ENCODE results near the gene USP43.

The USP43 gene

DNA sequence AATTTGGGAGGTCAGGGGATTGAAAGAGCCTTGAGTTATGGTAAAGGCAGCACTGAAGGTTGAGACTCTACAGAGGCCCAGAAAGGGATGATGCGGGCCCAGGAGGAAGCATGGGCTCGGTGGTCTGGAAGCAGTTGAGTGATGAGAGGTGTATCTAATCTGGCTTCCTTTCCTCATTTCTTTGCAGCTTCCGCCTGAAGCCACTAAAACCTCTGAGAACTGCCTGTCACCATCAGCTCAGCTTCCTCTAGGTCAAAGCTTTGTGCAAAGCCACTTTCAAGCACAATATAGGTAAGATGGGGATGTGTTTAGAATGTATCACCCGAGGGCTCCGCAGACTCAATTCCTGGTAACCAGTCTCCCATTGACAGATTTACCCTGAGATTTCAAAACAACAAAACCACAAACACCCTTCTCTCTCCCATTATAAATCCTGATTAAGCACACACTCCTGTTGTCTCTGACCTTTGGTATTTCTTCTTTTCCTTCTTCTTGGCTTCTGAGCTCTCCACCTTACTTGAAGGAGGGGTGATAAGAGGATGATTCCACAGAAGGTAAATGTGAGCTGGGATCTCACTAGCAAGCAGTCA, 21.2 kb downstream of the USP43 start:
- peak; percentile 3 for DNase-seq

DNA sequence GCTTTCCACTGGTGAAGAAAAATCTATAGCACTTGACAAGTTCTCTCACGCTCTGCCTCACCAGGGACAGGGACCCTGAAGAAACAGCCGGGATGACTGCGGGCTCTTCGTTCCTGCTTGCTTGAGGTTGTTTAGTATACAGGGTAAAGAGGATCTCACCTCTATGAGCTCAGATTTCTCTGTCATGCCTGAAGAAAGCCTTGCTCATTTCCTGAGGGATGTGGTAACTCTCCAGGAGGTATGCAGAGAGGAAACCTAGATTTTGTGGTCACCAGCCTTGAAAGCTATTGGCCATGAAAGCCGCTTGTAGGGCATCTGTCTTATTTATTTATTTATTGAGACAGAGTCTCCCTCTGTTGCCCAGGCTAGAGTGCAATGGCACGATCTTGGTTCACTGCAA, 23.2 kb downstream of the USP43 start:
- no peak for DNase-seq

DNA sequence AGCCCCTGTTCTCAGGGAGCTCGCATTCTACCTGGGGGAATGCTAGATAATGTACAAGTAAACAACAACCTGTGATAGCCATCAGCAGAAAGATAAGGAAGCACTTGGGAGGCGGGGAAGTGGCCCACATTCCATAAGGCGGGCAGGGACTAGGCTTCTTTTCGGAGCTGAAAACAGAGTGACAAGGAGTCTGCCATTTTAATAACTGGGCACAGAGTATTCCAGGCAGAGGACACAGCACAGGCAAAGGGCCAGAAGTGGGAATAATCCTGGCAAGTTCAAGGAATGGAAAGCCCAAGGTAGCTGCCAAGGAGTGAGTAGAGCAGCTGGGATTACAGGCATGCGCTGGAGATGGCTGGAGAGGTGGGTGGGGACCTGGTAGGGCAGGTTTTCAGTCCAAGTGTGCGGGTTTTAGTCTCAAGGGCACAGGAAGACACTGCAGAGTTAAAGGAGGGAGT, 24.3 kb downstream of the USP43 start:
- DNase-seq = no peak

DNA sequence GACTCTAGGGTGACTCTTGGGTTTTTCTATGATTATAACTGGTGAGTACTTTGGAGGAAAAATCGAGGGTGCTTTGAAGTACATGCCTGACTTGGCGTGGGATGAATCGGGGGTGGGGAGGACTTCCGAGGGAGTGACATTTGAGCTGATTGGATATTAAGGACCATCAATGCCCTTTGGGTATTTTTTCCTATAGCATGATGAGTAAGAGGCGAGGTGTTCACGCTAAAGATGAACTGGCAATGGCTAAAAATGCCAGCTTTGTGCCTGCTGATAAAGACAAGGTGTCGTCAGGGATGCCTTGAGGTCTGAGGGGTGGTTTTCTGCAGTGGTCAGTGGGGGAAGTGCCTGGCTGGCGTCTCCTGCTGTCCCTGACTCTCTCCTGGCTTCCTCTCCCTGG, 25.3 kb downstream of the USP43 start:
- DNase-seq = no peak

DNA sequence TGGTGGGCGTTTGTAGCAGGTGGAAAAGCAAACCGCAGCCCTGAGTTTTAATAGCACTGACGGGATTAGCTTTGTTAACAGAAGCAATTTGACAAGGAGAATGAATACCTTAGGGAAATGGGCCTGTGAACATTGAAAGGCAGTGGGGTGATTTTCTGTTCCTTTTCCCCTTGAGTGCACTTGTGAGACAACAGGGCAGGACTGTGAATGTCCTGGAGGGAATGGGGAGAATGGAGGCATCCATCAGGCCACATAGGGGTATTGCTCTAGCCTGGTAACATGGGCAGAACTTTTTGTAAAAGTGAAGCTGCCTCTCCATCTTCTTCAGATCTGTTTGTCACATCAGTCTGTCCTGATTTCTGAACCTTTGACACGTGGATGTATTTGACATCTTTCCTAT, 26.2 kb downstream of the USP43 start:
- DNase-seq = no peak

DNA sequence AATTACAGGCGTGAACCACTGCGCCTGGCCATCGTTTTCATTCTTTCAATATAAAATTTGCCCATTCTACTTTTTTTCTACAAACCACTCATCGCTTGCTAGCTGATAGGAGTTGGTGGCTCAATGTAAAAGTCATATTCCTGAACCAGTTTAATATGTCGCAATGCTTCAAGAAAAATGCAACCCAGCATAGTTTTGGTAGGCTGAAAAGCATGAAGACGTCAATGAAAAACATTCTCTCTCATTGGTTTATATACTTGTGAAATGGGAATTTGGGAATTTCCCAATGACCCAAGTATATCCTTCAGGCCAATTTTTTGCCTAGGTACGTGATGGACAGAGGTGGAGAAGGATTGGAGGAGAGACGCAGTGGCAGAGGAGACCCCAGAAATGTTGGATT, 26.9 kb downstream of the USP43 start:
- no peak for DNase-seq

DNA sequence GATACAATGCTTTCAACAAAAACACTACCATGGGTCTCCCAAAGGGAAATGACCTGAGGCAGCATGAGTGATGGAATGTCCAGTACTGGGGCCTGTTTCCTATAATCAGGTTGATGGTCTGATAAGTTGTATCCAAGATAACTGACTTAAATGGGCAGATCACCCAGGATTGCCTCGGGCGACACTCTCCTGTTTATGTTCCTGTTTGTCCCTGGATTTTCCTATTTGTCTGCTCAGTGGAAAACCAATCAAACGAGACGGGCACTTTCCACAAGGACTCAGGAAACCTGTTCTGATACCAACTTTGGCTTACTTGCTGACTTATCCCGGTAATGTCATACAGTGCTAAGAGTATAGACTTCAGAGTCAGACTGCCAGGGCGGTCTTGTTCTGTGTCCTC, 27.4 kb downstream of the USP43 start:
- DNase-seq = no peak

DNA sequence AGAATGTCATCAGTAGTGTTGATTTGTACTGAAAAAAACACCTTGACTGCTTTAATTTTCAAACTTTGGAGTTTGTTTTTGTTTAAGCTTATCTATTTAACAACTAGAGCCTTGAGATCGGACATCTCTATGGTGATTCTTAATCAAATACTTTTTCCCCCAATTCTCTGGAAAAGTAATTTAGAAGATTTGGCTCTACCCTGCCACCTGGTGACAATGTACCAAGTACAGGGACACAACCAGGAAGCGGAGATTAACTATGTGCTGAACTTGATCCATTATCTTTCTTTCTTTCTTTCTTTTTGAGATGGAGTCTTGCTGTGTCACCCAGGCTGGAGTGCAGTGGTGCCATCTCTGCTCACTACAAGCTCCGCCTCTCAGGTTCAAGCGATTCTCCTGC, 30.8 kb downstream of the USP43 start:
- DNase-seq = peak; percentile 37

DNA sequence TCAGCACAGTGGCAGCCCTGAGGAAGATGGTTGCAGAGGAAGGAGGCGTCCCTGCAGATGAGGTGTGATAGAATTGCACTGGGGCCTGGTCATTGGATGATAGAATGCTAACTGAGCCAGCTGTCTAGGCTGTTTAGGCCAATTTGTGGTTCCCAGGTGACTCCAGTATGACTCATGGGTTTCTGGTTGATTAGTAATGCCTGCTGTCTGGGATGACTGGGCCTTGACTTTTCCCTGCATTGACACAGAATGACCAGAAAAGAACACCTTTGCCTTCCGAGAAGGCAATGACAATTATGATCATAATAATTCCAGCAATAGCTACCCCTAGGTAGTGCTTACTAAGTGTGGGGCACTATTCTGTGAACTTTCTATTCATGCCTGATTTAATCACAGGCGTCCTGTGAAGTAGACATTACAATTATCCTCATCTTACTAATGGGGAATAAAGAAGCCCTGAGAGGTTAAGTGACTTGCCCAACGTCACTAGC, 31.5 kb downstream of the USP43 start:
- no peak for DNase-seq

DNA sequence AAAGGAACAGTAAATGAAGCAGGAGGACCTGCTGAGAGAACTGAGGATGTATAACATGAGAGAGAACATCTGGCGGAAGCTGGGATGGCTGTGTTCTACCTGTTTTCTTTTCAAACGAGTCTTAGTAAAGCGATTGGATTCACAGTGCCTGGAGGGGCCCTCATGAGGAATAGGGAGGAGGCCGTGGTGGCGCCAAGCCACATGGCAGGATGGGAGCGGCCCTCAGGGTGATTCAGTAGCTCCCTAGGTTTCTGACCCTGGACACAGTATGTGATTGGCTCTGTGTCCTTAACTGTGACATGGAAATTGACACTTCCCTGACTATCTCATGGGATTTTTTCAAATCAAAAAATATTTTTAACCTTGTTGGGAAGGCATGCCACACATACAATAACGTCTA, 32.1 kb downstream of the USP43 start:
- no peak for DNase-seq

DNA sequence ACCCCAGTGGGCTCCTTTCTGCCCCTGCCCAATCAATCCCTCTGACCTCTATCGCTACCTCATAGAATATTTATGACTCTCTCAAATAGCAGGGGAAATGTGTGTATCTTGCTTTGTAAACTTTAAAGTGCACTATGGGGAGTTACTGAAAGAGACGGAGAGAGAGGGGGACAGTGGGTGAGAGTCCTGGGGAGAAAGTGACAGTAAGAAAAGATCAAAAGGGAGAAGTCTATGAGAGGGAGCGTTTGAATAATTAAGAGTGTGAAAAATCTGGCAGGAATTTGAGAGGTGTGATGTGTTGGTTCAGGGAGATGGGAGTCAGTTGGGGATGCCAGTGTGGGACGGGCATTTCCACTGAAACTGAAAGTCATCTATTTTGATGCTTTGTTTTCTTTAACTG, 32.6 kb downstream of the USP43 start:
- no peak for DNase-seq

DNA sequence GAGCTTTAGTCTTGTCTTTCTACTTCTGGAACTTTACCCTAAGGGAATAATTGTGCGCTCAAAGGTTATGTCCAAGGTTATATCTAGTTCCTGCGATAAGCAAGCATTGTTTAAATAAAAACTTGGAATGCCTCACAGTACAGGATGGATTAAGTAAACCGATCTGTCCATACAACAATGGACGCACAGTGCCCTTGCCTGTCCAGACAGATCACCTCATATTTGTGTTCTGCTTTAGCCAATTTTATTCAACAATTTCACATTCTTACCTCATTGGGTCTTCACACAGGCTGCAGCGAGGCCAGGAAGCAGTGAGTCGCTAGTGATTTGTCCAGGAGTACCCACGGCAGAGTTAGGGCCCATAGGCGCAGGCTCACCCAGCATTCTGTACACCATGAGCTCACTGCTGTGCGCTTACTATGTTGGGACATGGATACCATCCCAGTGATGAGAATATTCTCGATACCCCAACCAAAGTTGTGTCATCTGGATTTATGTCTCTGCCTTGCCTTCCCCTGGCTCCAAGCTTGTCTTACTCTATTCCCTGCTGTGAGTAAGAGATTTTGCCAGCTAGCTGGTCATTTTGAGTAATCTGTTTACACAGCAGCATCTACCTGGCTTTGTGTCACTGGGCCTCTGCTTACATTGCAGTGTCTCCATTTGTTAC, 39.8 kb downstream of the USP43 start:
- DNase-seq = no peak

DNA sequence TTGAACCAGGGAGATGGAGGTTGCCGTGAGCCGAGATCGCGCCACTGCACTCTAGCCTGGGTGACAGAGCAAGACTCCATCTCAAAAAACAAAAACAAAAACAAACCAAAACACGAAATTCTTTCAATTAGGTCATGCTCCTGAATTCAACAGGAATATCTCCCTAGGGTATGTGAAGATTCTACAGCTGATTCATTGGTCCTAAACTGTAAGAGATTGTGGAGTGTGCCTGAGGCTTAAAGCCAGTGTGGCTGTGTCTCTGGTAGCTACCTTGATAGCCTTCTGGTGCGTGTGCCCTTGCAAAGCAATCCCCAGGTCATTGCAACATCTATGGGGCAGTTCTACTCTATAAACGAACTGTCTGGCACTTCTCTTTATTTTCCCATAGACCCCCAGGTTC, 48.4 kb downstream of the USP43 start:
- no peak for DNase-seq

DNA sequence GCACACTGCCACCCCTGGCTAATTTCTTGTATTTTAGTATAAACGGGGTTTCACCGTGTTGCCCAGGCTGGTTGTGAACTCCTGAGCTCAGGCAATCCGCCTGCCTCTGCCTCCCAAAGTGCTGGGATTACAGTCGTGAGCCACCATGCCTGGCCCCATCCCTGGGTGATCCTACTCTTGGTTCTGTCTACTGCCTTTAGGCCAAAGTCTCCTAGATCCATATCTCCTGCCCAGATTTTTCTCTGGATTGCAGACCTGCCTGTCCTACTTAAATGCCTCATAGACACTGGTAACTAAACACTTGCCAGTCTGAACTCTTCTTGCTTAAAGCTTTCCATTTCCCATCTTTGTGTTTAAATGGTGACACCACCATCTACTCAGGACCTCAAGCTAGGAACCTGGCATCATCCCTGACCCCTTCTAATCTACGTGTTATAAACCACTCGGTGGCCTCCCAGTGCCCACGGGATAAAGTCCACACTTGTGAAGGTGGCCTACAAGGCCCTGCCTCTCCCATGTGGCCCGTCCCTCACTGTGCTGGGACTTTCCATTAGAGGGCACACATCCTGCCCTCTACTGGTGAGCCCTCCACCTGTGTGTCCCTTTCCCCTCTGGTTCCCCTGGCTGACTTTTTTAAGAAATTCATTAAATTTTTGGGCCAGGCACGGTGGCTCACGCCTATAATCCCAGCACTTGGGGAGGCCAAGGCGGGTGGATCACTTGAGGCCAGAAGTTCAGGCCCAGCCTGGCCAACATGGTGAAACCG, 51.1 kb downstream of the USP43 start:
- DNase-seq = peak; percentile 5

DNA sequence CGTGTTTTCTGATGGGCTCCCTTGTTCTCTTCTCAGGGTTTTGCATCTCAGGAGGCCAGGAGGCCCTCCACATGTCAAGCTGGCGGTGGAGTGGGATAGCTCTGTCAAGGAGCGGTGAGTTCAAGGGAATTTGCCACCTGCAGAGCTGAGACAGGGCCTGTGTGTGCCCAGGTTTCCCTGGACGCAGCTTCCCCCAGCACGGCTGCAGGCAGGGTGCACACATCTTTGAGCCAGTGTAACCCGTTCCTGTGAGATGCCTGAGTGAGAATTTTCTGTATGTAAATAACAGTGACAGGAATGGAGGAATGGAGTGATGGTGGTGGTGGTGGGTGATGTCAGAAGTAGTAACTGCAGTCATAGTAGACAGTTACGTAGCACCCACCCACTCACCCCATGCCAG, 54.8 kb downstream of the USP43 start:
- DNase-seq = no peak

DNA sequence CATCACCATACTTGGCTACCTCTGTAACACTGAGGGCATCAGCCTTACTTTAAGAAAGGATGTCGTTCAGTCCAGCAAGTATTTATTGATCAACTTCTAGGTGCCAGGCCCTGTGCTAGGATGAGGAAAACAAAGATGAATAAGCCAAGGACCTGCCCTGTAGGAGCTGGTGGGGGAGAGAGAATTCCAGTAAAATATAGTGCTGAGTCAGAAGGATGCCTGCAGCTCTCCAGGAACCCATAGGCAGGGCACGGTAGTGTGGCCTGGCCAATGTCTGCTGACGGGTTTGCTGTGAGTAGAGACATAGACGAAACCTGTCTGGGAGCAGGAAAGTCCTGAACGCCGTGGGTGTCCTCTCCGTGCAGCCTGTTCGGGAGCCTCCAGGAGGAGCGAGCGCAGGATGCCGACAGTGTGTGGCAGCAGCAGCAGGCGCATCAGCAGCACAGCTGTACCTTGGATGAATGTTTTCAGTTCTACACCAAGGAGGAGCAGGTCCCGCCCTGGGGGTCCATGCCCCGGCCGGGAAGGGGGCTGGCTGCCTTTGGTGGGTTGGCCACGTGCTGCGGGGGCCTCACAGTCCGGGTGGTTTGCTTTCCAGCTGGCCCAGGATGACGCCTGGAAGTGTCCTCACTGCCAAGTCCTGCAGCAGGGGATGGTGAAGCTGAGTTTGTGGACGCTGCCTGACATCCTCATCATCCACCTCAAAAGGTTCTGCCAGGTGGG, 55.6 kb downstream of the USP43 start:
- DNase-seq = no peak

DNA sequence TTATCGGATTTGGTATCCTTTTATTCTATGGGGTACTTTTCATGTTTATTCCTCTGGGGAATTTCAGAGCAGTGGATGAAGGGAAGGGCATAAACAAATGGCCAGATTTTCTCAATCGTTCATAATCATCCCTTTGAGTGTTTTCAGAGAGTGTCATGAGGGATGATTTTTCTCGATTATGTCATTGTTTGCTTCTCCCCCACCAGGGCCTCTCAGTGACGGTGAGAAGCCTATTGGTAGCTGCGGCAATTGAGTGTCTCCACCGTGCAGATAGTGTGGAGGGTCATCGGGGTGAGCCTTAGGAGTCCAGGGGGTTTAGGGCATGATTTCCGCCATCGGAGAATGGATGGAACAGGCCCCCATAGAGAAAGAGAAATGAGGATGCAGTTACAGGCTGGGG, 57.2 kb downstream of the USP43 start:
- no peak for DNase-seq

DNA sequence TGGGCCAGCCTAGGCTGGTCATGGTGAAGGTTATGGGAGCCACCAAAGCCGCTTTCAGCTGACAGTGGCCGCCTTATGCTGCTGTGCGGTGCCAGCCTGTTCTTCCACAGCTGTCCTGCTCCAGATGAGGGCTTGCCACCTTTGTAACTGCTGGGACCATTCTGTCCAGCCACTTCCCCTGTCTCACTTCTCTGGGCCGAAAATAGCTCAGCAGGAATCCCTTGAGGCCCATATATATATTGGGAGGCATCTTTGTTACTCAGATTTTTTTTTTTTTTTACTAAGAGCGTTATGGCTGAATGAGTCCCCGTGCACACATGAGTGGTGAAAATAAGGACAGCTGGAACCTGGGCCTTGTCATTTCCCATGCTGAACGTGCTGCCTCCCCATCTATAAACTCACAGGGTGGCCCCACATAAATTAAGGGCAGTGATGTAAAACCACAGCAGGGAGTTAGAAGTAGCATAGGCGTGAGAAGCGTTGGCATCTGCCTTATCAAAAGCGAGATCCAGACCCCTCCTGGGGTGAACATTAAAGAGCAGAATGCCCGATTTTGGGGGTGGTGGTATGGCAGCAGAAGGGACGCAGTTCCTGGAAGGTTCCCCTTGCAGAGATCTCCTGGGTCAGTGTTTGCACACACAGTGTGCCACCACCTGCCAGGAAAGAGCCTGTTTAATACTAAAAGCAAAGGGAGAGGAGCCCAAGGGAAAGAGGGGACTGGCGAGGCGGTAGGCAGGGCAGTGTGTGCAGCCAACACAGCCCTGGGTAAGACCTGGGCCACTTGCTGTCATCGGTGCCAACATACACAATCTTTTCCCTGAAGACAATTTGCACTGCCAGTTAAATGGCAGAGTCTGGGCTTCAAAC, 57.8 kb downstream of the USP43 start:
- DNase-seq = no peak

DNA sequence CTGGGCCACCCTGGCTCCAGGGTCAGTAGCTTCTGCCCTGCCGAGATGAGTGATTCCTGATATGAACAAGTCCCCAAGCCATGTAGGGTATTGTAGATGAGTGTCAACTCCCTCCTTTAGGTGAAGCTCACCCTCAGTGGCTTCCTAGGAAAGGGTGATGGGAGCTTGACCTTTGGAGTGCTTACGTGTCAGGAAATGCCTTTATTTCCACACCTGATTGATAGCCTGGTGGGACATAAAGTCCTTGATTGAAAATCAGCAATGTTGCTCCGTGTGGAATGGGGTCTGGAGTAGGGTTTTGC, 58.4 kb downstream of the USP43 start:
- DNase-seq = no peak

DNA sequence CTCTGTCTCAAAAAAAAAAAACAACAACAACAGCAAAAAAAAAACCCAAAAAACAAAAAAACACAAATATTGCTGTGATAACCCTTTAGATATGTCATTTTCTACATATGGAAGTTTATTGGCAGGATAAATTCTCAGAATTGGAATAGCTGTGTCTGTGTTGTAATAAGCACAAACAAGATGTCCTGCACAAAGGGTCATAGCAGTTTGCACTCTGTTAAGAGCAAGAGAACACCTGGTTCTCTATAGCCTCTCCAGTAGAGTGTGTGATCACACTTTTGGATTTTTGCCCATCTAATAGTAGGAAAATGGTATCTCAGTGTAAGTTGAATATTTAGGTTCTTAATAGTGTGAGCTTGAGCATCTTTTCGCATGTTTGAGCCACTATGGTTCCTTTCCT, 60.4 kb downstream of the USP43 start:
- no peak for DNase-seq

DNA sequence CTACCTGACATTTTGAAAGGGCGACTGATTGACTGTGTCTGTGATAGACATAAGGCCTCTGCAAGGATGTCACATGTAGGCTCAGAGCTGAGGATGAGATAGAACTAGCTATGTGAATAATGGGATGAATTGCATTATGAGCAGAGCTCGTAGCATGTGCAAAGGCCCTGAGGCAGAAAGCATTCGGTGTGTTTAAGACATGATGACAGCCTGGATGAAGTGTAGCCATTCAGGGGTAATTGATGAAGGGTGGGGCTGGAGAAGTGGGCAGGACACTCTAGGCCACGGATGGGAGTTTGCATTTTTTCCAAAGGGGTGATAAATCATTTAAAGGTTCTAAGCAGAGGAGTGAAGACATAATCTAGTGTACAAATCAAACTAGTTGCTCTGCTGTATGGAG, 62.6 kb downstream of the USP43 start:
- DNase-seq = no peak

DNA sequence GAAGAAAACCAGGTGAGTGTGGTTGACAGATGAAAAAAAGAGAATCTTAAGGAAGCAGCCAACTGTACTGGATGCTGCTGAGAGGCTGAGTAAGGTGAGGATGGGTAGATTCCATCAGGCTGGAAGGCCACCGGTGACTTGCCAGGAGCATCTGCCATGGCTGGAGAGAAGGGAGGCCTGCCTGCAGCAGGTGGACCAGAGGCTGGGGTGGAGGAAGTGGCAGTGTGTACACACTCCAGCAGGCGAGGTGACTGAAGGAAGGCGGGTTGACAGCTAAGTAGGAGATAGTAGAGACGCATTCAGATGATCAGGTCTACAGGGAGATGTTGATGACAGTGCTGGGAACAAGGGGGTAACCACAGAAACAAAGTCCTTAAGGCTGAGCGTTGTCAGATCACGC, 69.5 kb downstream of the USP43 start:
- DNase-seq = no peak

DNA sequence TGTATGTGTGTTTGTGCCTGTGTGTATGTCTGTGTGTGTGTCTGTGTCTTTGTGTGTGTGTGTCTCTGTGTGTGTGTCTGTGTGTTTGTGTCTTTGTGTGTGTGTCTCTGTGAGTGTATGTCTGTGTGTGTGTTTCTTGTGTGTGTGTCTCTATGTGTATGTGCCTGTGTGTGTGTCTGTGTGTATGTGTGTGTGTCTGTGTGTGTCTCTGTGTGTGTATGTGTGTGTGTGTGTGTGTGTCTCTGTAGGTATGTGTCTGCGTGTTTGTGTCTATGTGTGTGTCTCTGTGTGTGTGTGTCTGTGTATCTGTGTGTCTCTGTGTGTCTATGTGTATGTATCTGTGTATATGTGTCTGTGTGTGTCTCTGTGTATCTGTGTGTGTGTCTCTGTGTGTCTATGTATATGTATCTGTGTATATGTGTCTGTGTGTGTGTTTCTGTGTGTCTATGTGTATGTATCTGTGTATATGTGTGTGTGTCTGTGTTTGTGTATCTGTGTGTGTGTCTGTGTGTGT, 70.2 kb downstream of the USP43 start:
- DNase-seq = no peak

Data from hematopoietic multipotent progenitor cell treated with erythropoietin and hydrocortisone succinate and interleukin-3 and kit ligand, for 6 days (in vitro differentiated cells).